ENCODE data around the gene TSG101.

DNA sequence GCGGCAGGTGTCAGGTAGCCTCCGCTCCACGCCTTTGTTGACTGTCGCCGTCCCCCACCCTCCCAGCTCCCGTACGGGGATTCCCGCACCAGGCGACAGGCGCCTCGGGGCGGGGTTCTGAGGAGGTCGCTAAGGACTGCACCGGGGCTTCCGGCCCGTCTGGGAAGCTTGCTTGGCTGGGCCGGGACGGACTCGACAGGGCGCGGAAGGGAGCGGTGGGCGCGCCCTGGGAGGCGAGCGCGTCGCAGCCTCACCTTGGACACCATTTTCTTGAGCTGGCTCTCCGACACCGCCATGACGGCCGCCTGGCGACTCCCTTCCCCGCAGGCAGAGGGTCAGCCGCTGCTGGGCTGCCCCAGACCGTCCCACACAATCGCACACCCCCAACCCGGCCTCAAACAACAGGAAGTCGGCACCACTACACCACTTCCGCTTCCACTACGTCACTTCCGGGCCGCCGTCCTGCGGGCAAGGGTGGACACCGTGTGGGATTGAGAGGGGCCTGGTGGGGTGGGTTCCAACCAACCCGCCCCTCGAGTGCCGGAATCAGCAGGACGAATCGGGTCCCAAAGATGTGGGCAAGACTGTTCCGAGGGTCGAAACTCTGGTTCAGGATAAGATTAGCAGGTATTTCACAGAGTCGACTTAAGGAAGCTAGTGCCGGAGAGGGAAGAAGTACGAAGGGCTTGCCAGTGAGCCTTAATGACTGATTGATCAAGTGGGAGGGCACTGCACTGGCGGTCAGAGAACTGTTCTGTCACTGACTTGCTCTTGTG is at the start of gene TSG101:
- TF ChIP-seq, protein P1, sequence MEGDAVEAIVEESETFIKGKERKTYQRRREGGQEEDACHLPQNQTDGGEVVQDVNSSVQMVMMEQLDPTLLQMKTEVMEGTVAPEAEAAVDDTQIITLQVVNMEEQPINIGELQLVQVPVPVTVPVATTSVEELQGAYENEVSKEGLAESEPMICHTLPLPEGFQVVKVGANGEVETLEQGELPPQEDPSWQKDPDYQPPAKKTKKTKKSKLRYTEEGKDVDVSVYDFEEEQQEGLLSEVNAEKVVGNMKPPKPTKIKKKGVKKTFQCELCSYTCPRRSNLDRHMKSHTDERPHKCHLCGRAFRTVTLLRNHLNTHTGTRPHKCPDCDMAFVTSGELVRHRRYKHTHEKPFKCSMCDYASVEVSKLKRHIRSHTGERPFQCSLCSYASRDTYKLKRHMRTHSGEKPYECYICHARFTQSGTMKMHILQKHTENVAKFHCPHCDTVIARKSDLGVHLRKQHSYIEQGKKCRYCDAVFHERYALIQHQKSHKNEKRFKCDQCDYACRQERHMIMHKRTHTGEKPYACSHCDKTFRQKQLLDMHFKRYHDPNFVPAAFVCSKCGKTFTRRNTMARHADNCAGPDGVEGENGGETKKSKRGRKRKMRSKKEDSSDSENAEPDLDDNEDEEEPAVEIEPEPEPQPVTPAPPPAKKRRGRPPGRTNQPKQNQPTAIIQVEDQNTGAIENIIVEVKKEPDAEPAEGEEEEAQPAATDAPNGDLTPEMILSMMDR (conservative IDR thresholded peaks at IDR 0.05 in 1 of 2, IDR thresholded peaks at IDR 0.05 in 1 of 2; ENCODE audit: extremely low read depth in 1 of 2, insufficient read depth in 1 of 2, low read depth in 1 of 2, low read length in 2 of 2), result no peak
- TF ChIP-seq EZH2 (IDR thresholded peaks at IDR 0.05; ENCODE audit: borderline replicate concordance, low read length), result no peak

Data from mammary epithelial cell (primary cell).